ENCODE results near the gene TCF19. TPM values are rescaled to one million over a fixed set of nuclear protein-coding genes. Genes with fewer than 3 reads are reported as not detected.

TCF19 gene, protein sequence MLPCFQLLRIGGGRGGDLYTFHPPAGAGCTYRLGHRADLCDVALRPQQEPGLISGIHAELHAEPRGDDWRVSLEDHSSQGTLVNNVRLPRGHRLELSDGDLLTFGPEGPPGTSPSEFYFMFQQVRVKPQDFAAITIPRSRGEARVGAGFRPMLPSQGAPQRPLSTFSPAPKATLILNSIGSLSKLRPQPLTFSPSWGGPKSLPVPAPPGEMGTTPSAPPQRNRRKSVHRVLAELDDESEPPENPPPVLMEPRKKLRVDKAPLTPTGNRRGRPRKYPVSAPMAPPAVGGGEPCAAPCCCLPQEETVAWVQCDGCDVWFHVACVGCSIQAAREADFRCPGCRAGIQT
- total RNA-seq (2.3 and 8.4 TPM in 2 replicates), polyA plus RNA-seq (7.2 and 20.7 TPM in 2 replicates), polyA minus RNA-seq (ENCODE audit: low replicate concordance) (17.7 and 32.3 TPM in 2 replicates)
- polyA plus RNA-seq (2012): 8.6 and 26.4 TPM in 2 replicates

DNA sequence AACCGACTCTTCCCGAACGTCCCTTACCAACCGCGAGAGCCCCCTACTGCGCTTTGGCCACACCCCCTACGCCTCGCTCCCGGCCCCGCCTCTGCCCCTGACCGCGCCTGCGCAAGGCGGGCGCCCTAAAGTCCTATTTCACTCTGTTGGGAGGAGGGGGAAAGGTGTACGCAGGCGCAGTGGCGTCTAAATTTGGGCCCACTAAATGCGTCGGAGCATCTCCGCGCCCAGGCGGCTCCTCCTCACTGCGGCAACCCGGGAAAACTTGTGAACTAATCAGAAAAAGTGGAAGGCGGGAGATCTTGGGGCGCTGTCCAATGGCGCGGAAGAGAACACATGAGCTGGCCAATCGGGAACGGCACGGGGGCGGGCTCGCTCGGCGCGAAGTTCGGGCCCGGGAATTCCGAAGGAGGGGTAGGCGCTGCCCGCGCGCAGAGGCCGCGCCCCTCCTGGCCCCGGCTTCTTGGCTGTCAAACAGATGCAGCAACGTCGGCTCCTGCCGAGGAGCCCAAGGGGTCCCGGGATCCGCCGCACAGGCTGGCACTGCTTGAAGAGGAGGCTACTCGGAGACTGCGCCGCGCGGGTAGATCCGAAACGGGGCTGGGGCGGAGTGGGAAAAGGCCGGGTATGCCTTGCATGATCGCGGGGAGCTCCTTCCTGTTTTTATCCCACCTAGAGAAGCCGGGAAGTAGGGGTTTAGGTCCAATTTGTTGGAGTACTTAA is at the start of gene TCF19:
TCF19 (plus strand) TSS at position 450 of the 723 bp plus-strand sequence. CDS start 881 bp downstream, outside the sequence.
- Histone ChIP-seq H3K9me3 (ENCODE audit: control insufficient read depth, insufficient read depth, low read depth, low read length) (no peaks in the 10 kb centered on the region), H3K79me2 (ENCODE audit: control insufficient read depth, insufficient read depth, low read length) (peaks cover 23% of the 10 kb centered on the region), H3K27ac (ENCODE audit: insufficient read depth, low read length) (peak within 1 kb of the TSS; percentile 76), H3K36me3 (ENCODE audit: control insufficient read depth, insufficient read depth, low read length) (peaks cover 5% of the 10 kb centered on the region), H3K4me2 (ENCODE audit: extremely low read depth, insufficient read depth, low read length) (peak within 1 kb of the TSS; percentile 99), H2AFZ (ENCODE audit: low read length) (peak within 1 kb of the TSS; percentile 90), H3K27me3 (ENCODE audit: control insufficient read depth, insufficient read depth, low read length) (no peaks in the 10 kb centered on the region), H4K20me1 (ENCODE audit: control insufficient read depth, extremely low read depth, insufficient read depth, low read length) (no peaks in the 10 kb centered on the region), H3K9ac (ENCODE audit: insufficient read depth, low read length) (peak within 1 kb of the TSS; percentile 82), H3K4me3 (replicated peaks in 1 of 4; ENCODE audit: control extremely low read depth in 1 of 4, insufficient read depth in 1 of 4, low read depth in 3 of 4, low read length in 4 of 4) (peak within 1 kb of the TSS; percentile 86 to 95 (median 92)), H3K4me1 (ENCODE audit: control insufficient read depth, extremely low read depth, insufficient read depth, low read length) (peaks cover 11% of the 10 kb centered on the region)
- TF ChIP-seq EZH2 (IDR thresholded peaks at IDR 0.05; ENCODE audit: low read length, missing control alignments): no peak
- TF ChIP-seq, protein P1, sequence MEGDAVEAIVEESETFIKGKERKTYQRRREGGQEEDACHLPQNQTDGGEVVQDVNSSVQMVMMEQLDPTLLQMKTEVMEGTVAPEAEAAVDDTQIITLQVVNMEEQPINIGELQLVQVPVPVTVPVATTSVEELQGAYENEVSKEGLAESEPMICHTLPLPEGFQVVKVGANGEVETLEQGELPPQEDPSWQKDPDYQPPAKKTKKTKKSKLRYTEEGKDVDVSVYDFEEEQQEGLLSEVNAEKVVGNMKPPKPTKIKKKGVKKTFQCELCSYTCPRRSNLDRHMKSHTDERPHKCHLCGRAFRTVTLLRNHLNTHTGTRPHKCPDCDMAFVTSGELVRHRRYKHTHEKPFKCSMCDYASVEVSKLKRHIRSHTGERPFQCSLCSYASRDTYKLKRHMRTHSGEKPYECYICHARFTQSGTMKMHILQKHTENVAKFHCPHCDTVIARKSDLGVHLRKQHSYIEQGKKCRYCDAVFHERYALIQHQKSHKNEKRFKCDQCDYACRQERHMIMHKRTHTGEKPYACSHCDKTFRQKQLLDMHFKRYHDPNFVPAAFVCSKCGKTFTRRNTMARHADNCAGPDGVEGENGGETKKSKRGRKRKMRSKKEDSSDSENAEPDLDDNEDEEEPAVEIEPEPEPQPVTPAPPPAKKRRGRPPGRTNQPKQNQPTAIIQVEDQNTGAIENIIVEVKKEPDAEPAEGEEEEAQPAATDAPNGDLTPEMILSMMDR (conservative IDR thresholded peaks at IDR 0.05 in 1 of 2, IDR thresholded peaks at IDR 0.05 in 1 of 2; ENCODE audit: low read depth in 1 of 2, low read length in 2 of 2): no peak
- peak; percentile 97 to 99 for DNase-seq (ENCODE audit: low read depth in 2 of 2)

DNA sequence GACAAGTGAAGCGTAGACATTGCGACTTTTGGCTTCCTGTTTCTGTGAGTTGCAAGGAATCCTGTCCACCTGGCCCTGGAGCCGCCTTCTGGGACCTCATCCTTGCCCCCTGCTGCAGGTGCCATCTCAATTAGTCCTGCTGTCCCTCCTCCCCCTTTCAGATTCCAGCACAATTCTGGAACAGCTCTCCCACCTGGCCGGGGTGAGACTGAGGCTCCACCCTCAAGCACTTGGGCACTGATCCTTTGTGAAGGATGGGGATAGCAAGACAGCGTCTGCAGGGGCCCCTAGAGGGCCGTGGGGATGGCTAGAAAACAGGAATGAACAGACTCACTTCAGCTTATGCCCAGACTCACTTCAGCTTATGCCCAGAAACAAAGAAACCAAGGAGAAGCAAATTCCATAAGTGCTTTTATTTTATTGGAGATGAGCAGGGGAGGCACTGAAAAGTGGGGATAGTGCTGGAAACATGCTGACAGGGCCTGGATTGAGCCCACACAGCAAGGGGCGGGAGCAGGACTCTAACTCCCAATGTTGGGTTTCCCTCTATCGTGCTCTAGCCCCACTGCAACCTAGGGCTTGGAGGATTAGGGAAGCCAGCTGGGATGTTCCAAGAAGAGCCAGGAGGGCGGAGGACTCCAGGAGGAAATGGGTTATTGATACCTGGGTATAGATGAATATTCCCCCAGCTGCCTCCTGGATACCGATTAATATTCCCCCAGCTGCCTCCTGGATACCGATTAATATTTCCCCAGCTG is 47.4 kb upstream of the TCF19 start:
- Histone ChIP-seq H3K9me3 (ENCODE audit: control insufficient read depth, insufficient read depth, low read depth, low read length) (no peaks in the 10 kb centered on the region), H3K27ac (ENCODE audit: insufficient read depth, low read length) (no peak overlapping the region), H3K4me1 (ENCODE audit: control insufficient read depth, extremely low read depth, insufficient read depth, low read length) (peaks cover 17% of the 10 kb centered on the region), H3K4me2 (ENCODE audit: extremely low read depth, insufficient read depth, low read length) (no peak overlapping the region), H3K9ac (ENCODE audit: insufficient read depth, low read length) (no peak overlapping the region), H3K36me3 (ENCODE audit: control insufficient read depth, insufficient read depth, low read length) (no peaks in the 10 kb centered on the region), H4K20me1 (ENCODE audit: control insufficient read depth, extremely low read depth, insufficient read depth, low read length) (no peaks in the 10 kb centered on the region), H3K79me2 (ENCODE audit: control insufficient read depth, insufficient read depth, low read length) (no peaks in the 10 kb centered on the region), H3K27me3 (ENCODE audit: control insufficient read depth, insufficient read depth, low read length) (peaks cover 20% of the 10 kb centered on the region), H2AFZ (ENCODE audit: low read length) (no peak overlapping the region), H3K4me3 (replicated peaks in 1 of 4; ENCODE audit: control extremely low read depth in 1 of 4, insufficient read depth in 1 of 4, low read depth in 3 of 4, low read length in 4 of 4) (no peak overlapping the region)
- DNase-seq (ENCODE audit: low read depth in 2 of 2): no peak
- TF ChIP-seq, protein P1 (conservative IDR thresholded peaks at IDR 0.05 in 1 of 2, IDR thresholded peaks at IDR 0.05 in 1 of 2; ENCODE audit: low read depth in 1 of 2, low read length in 2 of 2): no peak
- no peak for TF ChIP-seq EZH2 (IDR thresholded peaks at IDR 0.05; ENCODE audit: low read length, missing control alignments)

DNA sequence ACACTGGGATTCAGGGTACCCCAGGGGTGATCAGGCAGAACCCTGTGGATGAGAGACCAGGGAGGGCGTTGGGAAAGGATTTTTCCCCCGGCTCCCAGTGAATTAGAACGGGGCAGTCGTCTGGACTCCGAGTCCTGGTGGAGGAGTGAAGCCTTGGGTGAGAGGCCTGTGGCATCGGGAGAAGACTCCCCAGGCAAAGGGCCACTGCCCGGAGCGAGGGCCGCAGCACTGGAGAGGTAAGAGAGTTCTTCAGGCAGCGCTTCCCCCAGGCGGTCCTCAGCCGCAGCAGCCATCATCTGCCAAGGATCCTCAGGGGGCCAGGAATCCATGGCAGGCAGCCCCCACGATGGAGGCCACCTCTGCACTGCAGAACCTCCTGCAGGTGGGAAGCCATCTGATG is 46.7 kb upstream of the TCF19 start:
- Histone ChIP-seq H3K9me3 (ENCODE audit: control insufficient read depth, insufficient read depth, low read depth, low read length) (no peaks in the 10 kb centered on the region), H3K27me3 (ENCODE audit: control insufficient read depth, insufficient read depth, low read length) (peaks cover 20% of the 10 kb centered on the region), H3K4me3 (replicated peaks in 1 of 4; ENCODE audit: control extremely low read depth in 1 of 4, insufficient read depth in 1 of 4, low read depth in 3 of 4, low read length in 4 of 4) (no peak overlapping the region), H3K36me3 (ENCODE audit: control insufficient read depth, insufficient read depth, low read length) (no peaks in the 10 kb centered on the region), H2AFZ (ENCODE audit: low read length) (no peak overlapping the region), H3K79me2 (ENCODE audit: control insufficient read depth, insufficient read depth, low read length) (no peaks in the 10 kb centered on the region), H3K27ac (ENCODE audit: insufficient read depth, low read length) (no peak overlapping the region), H3K4me1 (ENCODE audit: control insufficient read depth, extremely low read depth, insufficient read depth, low read length) (peaks cover 17% of the 10 kb centered on the region), H4K20me1 (ENCODE audit: control insufficient read depth, extremely low read depth, insufficient read depth, low read length) (no peaks in the 10 kb centered on the region), H3K9ac (ENCODE audit: insufficient read depth, low read length) (no peak overlapping the region), H3K4me2 (ENCODE audit: extremely low read depth, insufficient read depth, low read length) (no peak overlapping the region)
- TF ChIP-seq, protein P1 (conservative IDR thresholded peaks at IDR 0.05 in 1 of 2, IDR thresholded peaks at IDR 0.05 in 1 of 2; ENCODE audit: low read depth in 1 of 2, low read length in 2 of 2): no peak
- no peak for TF ChIP-seq EZH2 (IDR thresholded peaks at IDR 0.05; ENCODE audit: low read length, missing control alignments)
- no peak for DNase-seq (ENCODE audit: low read depth in 2 of 2)

Data from fibroblast of lung (primary cell).